ENCODE data around the gene HYCC2. TPM values are rescaled to one million over a fixed set of nuclear protein-coding genes. Genes with fewer than 3 reads are reported as not detected.

The HYCC2 gene
- total and polyA plus RNA-seq, 2 of the 8 experiments (the other 6 are each of a cell fraction or from before 2014, with no cell fraction given): 0.86 to 8.0 TPM

DNA sequence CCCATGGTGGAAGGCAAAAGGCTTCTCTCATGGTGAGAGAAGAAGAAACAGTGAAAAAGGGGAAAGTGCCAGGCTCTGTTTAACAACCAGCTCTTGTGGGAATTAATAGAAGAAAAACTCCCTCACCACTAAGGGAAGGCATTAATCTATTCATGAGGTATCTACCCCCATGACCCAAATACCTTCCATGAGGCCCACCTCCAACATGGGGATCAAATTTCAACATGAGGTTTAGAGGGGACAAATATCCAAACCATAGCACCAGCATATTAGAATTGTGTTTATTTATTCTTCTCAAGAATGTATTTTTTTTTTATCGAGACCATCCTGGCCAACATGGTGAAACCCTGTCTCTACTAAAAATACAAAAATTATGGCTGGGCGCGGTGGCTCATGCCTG, 39.6 kb upstream of the HYCC2 start (continued):
- TF ChIP-seq, protein P1, sequence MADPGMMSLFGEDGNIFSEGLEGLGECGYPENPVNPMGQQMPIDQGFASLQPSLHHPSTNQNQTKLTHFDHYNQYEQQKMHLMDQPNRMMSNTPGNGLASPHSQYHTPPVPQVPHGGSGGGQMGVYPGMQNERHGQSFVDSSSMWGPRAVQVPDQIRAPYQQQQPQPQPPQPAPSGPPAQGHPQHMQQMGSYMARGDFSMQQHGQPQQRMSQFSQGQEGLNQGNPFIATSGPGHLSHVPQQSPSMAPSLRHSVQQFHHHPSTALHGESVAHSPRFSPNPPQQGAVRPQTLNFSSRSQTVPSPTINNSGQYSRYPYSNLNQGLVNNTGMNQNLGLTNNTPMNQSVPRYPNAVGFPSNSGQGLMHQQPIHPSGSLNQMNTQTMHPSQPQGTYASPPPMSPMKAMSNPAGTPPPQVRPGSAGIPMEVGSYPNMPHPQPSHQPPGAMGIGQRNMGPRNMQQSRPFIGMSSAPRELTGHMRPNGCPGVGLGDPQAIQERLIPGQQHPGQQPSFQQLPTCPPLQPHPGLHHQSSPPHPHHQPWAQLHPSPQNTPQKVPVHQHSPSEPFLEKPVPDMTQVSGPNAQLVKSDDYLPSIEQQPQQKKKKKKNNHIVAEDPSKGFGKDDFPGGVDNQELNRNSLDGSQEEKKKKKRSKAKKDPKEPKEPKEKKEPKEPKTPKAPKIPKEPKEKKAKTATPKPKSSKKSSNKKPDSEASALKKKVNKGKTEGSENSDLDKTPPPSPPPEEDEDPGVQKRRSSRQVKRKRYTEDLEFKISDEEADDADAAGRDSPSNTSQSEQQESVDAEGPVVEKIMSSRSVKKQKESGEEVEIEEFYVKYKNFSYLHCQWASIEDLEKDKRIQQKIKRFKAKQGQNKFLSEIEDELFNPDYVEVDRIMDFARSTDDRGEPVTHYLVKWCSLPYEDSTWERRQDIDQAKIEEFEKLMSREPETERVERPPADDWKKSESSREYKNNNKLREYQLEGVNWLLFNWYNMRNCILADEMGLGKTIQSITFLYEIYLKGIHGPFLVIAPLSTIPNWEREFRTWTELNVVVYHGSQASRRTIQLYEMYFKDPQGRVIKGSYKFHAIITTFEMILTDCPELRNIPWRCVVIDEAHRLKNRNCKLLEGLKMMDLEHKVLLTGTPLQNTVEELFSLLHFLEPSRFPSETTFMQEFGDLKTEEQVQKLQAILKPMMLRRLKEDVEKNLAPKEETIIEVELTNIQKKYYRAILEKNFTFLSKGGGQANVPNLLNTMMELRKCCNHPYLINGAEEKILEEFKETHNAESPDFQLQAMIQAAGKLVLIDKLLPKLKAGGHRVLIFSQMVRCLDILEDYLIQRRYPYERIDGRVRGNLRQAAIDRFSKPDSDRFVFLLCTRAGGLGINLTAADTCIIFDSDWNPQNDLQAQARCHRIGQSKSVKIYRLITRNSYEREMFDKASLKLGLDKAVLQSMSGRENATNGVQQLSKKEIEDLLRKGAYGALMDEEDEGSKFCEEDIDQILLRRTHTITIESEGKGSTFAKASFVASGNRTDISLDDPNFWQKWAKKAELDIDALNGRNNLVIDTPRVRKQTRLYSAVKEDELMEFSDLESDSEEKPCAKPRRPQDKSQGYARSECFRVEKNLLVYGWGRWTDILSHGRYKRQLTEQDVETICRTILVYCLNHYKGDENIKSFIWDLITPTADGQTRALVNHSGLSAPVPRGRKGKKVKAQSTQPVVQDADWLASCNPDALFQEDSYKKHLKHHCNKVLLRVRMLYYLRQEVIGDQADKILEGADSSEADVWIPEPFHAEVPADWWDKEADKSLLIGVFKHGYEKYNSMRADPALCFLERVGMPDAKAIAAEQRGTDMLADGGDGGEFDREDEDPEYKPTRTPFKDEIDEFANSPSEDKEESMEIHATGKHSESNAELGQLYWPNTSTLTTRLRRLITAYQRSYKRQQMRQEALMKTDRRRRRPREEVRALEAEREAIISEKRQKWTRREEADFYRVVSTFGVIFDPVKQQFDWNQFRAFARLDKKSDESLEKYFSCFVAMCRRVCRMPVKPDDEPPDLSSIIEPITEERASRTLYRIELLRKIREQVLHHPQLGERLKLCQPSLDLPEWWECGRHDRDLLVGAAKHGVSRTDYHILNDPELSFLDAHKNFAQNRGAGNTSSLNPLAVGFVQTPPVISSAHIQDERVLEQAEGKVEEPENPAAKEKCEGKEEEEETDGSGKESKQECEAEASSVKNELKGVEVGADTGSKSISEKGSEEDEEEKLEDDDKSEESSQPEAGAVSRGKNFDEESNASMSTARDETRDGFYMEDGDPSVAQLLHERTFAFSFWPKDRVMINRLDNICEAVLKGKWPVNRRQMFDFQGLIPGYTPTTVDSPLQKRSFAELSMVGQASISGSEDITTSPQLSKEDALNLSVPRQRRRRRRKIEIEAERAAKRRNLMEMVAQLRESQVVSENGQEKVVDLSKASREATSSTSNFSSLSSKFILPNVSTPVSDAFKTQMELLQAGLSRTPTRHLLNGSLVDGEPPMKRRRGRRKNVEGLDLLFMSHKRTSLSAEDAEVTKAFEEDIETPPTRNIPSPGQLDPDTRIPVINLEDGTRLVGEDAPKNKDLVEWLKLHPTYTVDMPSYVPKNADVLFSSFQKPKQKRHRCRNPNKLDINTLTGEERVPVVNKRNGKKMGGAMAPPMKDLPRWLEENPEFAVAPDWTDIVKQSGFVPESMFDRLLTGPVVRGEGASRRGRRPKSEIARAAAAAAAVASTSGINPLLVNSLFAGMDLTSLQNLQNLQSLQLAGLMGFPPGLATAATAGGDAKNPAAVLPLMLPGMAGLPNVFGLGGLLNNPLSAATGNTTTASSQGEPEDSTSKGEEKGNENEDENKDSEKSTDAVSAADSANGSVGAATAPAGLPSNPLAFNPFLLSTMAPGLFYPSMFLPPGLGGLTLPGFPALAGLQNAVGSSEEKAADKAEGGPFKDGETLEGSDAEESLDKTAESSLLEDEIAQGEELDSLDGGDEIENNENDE (IDR thresholded peaks at IDR 0.05; ENCODE audit: insufficient replicate concordance, low read length): no peak
- TF ChIP-seq SP4 (IDR thresholded peaks at IDR 0.05; ENCODE audit: low read length): no peak
- TF ChIP-seq CEBPB (IDR thresholded peaks at IDR 0.05; ENCODE audit: low read depth, low read length): no peak
- TF ChIP-seq SIN3A (conservative IDR thresholded peaks at IDR 0.05 in 1 of 2, IDR thresholded peaks at IDR 0.05 in 1 of 2; ENCODE audit: low read depth in 1 of 2, low read length in 2 of 2): no peak
- no peak for TF ChIP-seq JUND (IDR thresholded peaks at IDR 0.05; ENCODE audit: low read length)
- no peak for TF ChIP-seq CREB1 (IDR thresholded peaks at IDR 0.05)
- TF ChIP-seq CTCF (IDR thresholded peaks at IDR 0.05; ENCODE audit: control extremely low read depth in 1 of 3, insufficient read depth in 1 of 3, low read depth in 1 of 3, low read length in 3 of 3): no peak
- TF ChIP-seq YY1 (IDR thresholded peaks at IDR 0.05; ENCODE audit: low read depth, low read length): no peak
- TF ChIP-seq EP300 (IDR thresholded peaks at IDR 0.05; ENCODE audit: borderline replicate concordance in 1 of 2, low read depth in 2 of 2, low read length in 2 of 2): no peak
- no peak for TF ChIP-seq POLR2AphosphoS5 (IDR thresholded peaks at IDR 0.05; ENCODE audit: low read depth, low read length)

Measured in H1 (cell line).